WTC11 (cell line): ENCODE measurements around the gene KNDC1.

Experiments
- TF ChIP-seq, protein P1 (sequence below): fragments of 200-600 bp; IDR thresholded peaks from 2 replicates; pipeline ENCODE4 v1.8.0; 2022; ENCODE audit warnings: antibody characterized with exemption
- TF ChIP-seq, protein P2 (sequence below): fragments of 250-450 bp; sonication (Bioruptor Pico); conservative IDR thresholded peaks from 2 replicates; pipeline ENCODE4 v1.9.0; 2021; ENCODE audit warnings: mild to moderate bottlenecking
- TF ChIP-seq, protein P3 (sequence below): sonication (generic); formaldehyde crosslinking; IDR thresholded peaks from 2 replicates; pipeline ENCODE4 v1.8.1; 2022; ENCODE audit warnings: low read depth, missing genetic modification reagents, borderline replicate concordance

DNA sequence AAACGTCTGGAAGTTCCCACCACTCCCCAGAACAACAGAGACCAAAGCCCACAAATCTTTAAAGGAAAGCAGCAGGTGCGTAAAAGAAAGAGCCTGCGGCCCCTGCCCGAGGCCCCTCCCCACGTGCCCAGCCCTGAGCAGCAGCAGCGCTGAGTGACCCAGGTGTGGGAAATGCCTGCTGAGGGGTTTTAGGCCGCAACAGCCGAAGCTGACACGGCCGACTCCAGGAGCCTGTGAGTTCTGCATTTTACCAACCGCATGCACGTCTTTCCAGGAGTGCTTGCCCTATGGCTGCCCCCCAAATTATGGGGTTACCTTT lies 1.6 kb upstream of the KNDC1 start:
- TF ChIP-seq, protein P1, sequence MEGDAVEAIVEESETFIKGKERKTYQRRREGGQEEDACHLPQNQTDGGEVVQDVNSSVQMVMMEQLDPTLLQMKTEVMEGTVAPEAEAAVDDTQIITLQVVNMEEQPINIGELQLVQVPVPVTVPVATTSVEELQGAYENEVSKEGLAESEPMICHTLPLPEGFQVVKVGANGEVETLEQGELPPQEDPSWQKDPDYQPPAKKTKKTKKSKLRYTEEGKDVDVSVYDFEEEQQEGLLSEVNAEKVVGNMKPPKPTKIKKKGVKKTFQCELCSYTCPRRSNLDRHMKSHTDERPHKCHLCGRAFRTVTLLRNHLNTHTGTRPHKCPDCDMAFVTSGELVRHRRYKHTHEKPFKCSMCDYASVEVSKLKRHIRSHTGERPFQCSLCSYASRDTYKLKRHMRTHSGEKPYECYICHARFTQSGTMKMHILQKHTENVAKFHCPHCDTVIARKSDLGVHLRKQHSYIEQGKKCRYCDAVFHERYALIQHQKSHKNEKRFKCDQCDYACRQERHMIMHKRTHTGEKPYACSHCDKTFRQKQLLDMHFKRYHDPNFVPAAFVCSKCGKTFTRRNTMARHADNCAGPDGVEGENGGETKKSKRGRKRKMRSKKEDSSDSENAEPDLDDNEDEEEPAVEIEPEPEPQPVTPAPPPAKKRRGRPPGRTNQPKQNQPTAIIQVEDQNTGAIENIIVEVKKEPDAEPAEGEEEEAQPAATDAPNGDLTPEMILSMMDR: no peak
- TF ChIP-seq, protein P2, sequence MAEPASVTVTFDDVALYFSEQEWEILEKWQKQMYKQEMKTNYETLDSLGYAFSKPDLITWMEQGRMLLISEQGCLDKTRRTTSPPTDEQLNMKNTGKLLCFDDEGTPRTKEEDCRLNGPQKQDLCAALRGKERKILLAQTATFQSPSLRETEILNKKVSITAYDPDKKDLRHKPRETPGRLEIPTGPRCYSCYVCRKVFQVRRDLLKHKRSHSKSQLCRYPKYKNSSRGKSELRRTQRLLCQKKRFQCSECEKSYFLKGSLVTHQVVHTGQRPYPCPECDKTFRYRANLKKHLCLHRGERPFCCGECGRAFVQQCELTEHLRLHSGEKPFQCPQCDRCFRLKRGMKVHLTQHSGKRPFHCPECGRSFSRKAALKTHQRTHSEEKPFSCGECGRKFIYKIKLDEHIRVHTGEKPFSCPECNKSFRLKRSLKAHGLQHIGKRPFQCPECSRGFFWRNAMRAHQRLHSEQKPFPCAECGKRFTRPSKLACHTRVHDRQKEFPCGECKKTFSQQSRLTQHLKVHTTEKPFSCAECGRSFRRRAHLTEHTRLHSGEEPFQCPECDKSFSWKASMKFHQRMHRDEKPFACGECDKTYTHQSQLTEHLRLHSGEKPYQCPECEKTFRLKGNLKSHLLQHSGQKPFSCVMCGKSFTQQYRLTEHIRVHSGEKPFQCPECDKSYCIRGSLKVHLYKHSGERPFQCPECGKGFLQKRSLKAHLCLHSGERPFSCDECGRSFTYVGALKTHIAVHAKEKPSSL (CRISPR knock-in tag): no peak
- TF ChIP-seq, protein P3, sequence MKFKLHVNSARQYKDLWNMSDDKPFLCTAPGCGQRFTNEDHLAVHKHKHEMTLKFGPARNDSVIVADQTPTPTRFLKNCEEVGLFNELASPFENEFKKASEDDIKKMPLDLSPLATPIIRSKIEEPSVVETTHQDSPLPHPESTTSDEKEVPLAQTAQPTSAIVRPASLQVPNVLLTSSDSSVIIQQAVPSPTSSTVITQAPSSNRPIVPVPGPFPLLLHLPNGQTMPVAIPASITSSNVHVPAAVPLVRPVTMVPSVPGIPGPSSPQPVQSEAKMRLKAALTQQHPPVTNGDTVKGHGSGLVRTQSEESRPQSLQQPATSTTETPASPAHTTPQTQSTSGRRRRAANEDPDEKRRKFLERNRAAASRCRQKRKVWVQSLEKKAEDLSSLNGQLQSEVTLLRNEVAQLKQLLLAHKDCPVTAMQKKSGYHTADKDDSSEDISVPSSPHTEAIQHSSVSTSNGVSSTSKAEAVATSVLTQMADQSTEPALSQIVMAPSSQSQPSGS (CRISPR knock-in tag): no peak
